ENCODE results near the gene PRTFDC1. TPM values are rescaled to one million over a fixed set of nuclear protein-coding genes. Genes with fewer than 3 reads are reported as not detected.

Gene PRTFDC1, protein sequence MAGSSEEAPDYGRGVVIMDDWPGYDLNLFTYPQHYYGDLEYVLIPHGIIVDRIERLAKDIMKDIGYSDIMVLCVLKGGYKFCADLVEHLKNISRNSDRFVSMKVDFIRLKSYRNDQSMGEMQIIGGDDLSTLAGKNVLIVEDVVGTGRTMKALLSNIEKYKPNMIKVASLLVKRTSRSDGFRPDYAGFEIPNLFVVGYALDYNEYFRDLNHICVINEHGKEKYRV
- 14.2 TPM for polyA plus RNA-seq (2013, experiment 1 of 2)
- polyA plus RNA-seq (2013, experiment 2 of 2), result 13.0 TPM

DNA sequence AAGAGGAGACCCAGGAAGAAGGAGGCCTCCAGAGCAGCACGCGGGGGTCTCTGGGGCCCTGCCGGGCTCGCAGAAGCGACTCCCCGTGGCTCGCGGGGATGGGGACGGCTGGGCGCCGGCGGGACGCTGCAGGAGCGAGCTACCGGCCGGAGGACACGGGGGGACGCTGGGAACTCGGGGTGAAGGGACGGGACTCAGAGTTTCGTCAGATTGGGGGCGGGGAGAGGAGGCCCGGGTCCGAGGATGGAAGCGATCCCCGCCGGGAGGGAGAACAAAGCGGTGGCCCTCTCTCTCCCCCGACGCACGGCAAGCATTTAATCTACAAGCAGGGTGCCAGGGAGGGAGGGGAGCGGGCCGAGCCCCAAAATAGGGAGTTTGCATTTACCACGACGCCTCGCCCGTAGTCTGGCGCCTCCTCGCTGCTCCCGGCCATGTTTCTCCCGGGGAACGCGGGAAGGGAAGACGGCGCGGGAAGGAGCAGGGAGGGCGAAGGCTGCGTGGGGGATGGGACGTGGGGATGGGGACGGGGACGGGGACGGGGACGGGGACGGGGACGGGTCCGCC is at the start of gene PRTFDC1:
TSS of gene PRTFDC1 (minus strand) at position 464 of the 564 bp plus-strand sequence. CDS start at position 433, 31 bp downstream.
- Histone ChIP-seq H3K36me3 (ENCODE audit: insufficient read depth, low read length) (no peaks in the 10 kb centered on the region), H3K27ac (ENCODE audit: low read depth, low read length) (peak within 1 kb of the TSS; percentile 94), H3K4me1 (ENCODE audit: insufficient read depth, low read length) (peaks cover 26% of the 10 kb centered on the region), H3K9ac (ENCODE audit: low read depth, low read length) (peak within 1 kb of the TSS; percentile 96), H3K9me3 (ENCODE audit: insufficient read depth, low read depth, low read length) (no peaks in the 10 kb centered on the region), H3K27me3 (ENCODE audit: insufficient read depth, low read length) (no peaks in the 10 kb centered on the region), H3K4me3 (ENCODE audit: low read length) (peak within 1 kb of the TSS; percentile 65)
- WGBS, result 1% methylated on average over 56 of the region's 56 CpGs

- WGBS, result 97% methylated on average over 3 of the region's 3 CpGs
- Histone ChIP-seq H3K36me3 (ENCODE audit: insufficient read depth, low read length) (no peaks in the 10 kb centered on the region), H3K9me3 (ENCODE audit: insufficient read depth, low read depth, low read length) (no peaks in the 10 kb centered on the region; the same call in 1 of the 2 replicates), H3K9ac (ENCODE audit: low read depth, low read length) (no peak overlapping the region), H3K4me3 (ENCODE audit: low read length) (no peak overlapping the region), H3K27me3 (ENCODE audit: insufficient read depth, low read length) (no peaks in the 10 kb centered on the region), H3K27ac (ENCODE audit: low read depth, low read length) (no peak overlapping the region), H3K4me1 (ENCODE audit: insufficient read depth, low read length) (no peaks in the 10 kb centered on the region)
These were observed 45.6 kb upstream of the PRTFDC1 start for GRCh38 chr10:24998044-24998443.

DNA sequence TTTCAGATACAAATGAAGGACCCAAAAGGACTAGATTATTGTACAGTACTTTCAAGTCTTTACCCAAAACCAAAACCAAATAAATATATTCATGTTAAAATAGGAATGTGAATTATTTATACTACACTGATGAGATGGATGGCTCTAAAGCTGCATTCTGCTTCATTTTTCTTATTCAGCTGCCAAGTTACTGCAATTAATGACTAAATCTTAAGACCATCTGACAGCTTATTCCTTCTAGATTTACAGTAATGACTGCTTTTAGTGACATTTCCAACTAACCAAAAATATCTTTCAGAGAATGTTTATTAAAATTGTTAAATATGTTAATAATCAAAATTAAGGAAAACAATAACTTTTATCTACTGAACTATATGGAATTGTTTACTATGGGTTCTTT is 42.7 kb upstream of the PRTFDC1 start:
- Histone ChIP-seq H3K27me3 (ENCODE audit: insufficient read depth, low read length) (no peaks in the 10 kb centered on the region), H3K4me3 (ENCODE audit: low read length) (no peak overlapping the region), H3K9ac (ENCODE audit: low read depth, low read length) (no peak overlapping the region), H3K4me1 (ENCODE audit: insufficient read depth, low read length) (no peaks in the 10 kb centered on the region), H3K27ac (ENCODE audit: low read depth, low read length) (no peak overlapping the region), H3K36me3 (ENCODE audit: insufficient read depth, low read length) (no peaks in the 10 kb centered on the region), H3K9me3 (ENCODE audit: insufficient read depth, low read depth, low read length) (no peaks in the 10 kb centered on the region; the same call in 1 of the 2 replicates)

- H3K9me3 ChIP-seq (ENCODE audit: insufficient read depth, low read depth, low read length), result no peaks in the 10 kb centered on the region
- H3K27me3 ChIP-seq (ENCODE audit: insufficient read depth, low read length), result no peaks in the 10 kb centered on the region
- H3K9ac ChIP-seq (ENCODE audit: low read depth, low read length), result no peak overlapping the region
- WGBS, result no CpG with 5 or more reads among the region's 1 CpG
- H3K36me3 ChIP-seq (ENCODE audit: insufficient read depth, low read length), result no peaks in the 10 kb centered on the region
- H3K4me3 ChIP-seq (ENCODE audit: low read length), result no peak overlapping the region
- no peaks in the 10 kb centered on the region for H3K4me1 ChIP-seq (ENCODE audit: insufficient read depth, low read length)
- H3K27ac ChIP-seq (ENCODE audit: low read depth, low read length), result no peak overlapping the region
These were observed 41.0 kb upstream of the PRTFDC1 start for GRCh38 chr10:24993237-24993958.

- Histone ChIP-seq H3K4me3 (ENCODE audit: low read length) (no peak overlapping the region), H3K9ac (ENCODE audit: low read depth, low read length) (no peak overlapping the region), H3K36me3 (ENCODE audit: insufficient read depth, low read length) (no peaks in the 10 kb centered on the region), H3K9me3 (ENCODE audit: insufficient read depth, low read depth, low read length) (no peaks in the 10 kb centered on the region), H3K4me1 (ENCODE audit: insufficient read depth, low read length) (no peaks in the 10 kb centered on the region), H3K27me3 (ENCODE audit: insufficient read depth, low read length) (no peaks in the 10 kb centered on the region), H3K27ac (ENCODE audit: low read depth, low read length) (no peak overlapping the region)
- WGBS, result 86% methylated on average over 3 of the region's 3 CpGs
These were observed 40.2 kb upstream of the PRTFDC1 start for GRCh38 chr10:24992512-24993133.

- no peaks in the 10 kb centered on the region for H3K36me3 ChIP-seq (ENCODE audit: insufficient read depth, low read length)
- no peaks in the 10 kb centered on the region for H3K4me1 ChIP-seq (ENCODE audit: insufficient read depth, low read length)
- WGBS, result 96% methylated on average over 13 of the region's 13 CpGs
- no peak overlapping the region for H3K4me3 ChIP-seq (ENCODE audit: low read length)
- H3K9ac ChIP-seq (ENCODE audit: low read depth, low read length), result no peak overlapping the region
- H3K9me3 ChIP-seq (ENCODE audit: insufficient read depth, low read depth, low read length), result no peaks in the 10 kb centered on the region
- no peak overlapping the region for H3K27ac ChIP-seq (ENCODE audit: low read depth, low read length)
- H3K27me3 ChIP-seq (ENCODE audit: insufficient read depth, low read length), result no peaks in the 10 kb centered on the region
These were observed 38.9 kb upstream of the PRTFDC1 start for GRCh38 chr10:24991298-24991697.

- Histone ChIP-seq H3K4me1 (ENCODE audit: insufficient read depth, low read length) (no peaks in the 10 kb centered on the region), H3K9ac (ENCODE audit: low read depth, low read length) (no peak overlapping the region), H3K36me3 (ENCODE audit: insufficient read depth, low read length) (no peaks in the 10 kb centered on the region), H3K4me3 (ENCODE audit: low read length) (no peak overlapping the region), H3K27ac (ENCODE audit: low read depth, low read length) (no peak overlapping the region), H3K27me3 (ENCODE audit: insufficient read depth, low read length) (no peaks in the 10 kb centered on the region), H3K9me3 (ENCODE audit: insufficient read depth, low read depth, low read length) (no peaks in the 10 kb centered on the region)
- WGBS, result no CpG with 5 or more reads among the region's 1 CpG
These were observed 37.5 kb upstream of the PRTFDC1 start for GRCh38 chr10:24989867-24990266.

DNA sequence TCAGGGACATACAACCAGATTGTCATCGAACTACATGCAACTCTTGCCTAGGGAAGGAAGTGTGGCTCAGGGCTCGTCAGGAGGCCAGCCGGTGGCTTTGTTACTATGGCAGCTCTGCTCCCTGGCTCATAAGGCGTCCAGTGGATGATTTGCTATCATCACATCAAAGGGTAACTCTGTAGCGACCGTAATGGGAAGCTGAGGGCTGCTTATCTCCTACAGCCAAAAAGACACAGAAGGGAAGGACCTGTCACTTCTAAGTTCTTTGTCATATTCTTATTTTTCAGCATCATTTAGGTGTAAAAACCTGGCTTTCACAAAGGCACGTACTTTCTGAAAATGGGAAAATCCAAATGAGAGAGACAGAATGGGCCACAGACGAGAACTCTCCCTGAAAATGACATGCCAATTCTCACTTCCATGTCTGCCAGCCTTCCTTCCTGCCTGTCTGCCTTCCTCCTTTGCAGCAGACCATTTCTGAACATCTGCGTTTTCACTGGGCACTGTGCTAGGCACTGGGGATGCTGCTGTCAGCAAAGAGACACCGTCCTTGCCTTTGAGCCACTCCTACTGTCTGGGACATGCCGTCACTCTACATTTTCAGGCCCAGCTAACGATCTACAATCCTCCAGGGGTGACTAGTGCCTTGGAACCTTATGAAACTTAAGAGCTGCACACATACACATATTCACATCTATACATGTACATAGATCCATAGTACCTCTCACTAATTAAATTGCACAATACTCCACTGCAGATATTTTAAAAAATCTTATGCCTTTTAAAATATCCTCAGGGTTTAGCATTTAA is 36.6 kb upstream of the PRTFDC1 start:
- H3K9ac ChIP-seq (ENCODE audit: low read depth, low read length), result no peak overlapping the region
- no peaks in the 10 kb centered on the region for H3K9me3 ChIP-seq (ENCODE audit: insufficient read depth, low read depth, low read length)
- H3K27me3 ChIP-seq (ENCODE audit: insufficient read depth, low read length), result no peaks in the 10 kb centered on the region
- no peaks in the 10 kb centered on the region for H3K36me3 ChIP-seq (ENCODE audit: insufficient read depth, low read length)
- WGBS, result 88% methylated on average over 12 of the region's 12 CpGs
- no peak overlapping the region for H3K27ac ChIP-seq (ENCODE audit: low read depth, low read length)
- H3K4me1 ChIP-seq (ENCODE audit: insufficient read depth, low read length), result no peaks in the 10 kb centered on the region
- H3K4me3 ChIP-seq (ENCODE audit: low read length), result no peak overlapping the region

GRCh38 chr10:24984906-24985305 is 32.5 kb upstream of the PRTFDC1 start:
- Histone ChIP-seq H3K9ac (ENCODE audit: low read depth, low read length) (no peak overlapping the region), H3K27ac (ENCODE audit: low read depth, low read length) (no peak overlapping the region), H3K27me3 (ENCODE audit: insufficient read depth, low read length) (no peaks in the 10 kb centered on the region), H3K36me3 (ENCODE audit: insufficient read depth, low read length) (no peaks in the 10 kb centered on the region), H3K4me3 (ENCODE audit: low read length) (no peak overlapping the region), H3K9me3 (ENCODE audit: insufficient read depth, low read depth, low read length) (no peaks in the 10 kb centered on the region), H3K4me1 (ENCODE audit: insufficient read depth, low read length) (no peaks in the 10 kb centered on the region)
- 56% methylated on average over 3 of the region's 3 CpGs for WGBS

GRCh38 chr10:24983946-24984345 is 31.5 kb upstream of the PRTFDC1 start:
- no peak overlapping the region for H3K9ac ChIP-seq (ENCODE audit: low read depth, low read length)
- no peaks in the 10 kb centered on the region for H3K27me3 ChIP-seq (ENCODE audit: insufficient read depth, low read length)
- no peaks in the 10 kb centered on the region for H3K36me3 ChIP-seq (ENCODE audit: insufficient read depth, low read length)
- H3K9me3 ChIP-seq (ENCODE audit: insufficient read depth, low read depth, low read length), result no peaks in the 10 kb centered on the region
- WGBS, result 97% methylated on average over 2 of the region's 3 CpGs
- no peaks in the 10 kb centered on the region for H3K4me1 ChIP-seq (ENCODE audit: insufficient read depth, low read length)
- H3K27ac ChIP-seq (ENCODE audit: low read depth, low read length), result no peak overlapping the region
- no peak overlapping the region for H3K4me3 ChIP-seq (ENCODE audit: low read length)

All from HUES64 (cell line).